ENCODE data around the gene ACTL10.

GRCh38 chr20:33674294-33675135, 7.8 kb downstream of the ACTL10 start, which contains the start of gene NECAB3:
- TF ChIP-seq CTCF (conservative IDR thresholded peaks at IDR 0.05; ENCODE audit: low read depth, low read length) (no peak), MAFK (IDR thresholded peaks at IDR 0.05; ENCODE audit: low read depth, low read length) (no peak), USF2 (IDR thresholded peaks at IDR 0.05; ENCODE audit: low read depth, low read length) (no peak)
